LNCAP (cell line): ENCODE results near the gene SNN.

ENCODE experiments used
- TF ChIP-seq, protein P1 (sequence below): fragments of 450-650 bp; IDR thresholded peaks from 2 replicates; pipeline ENCODE4 v1.5.1; 2017; ENCODE audit warnings: mild to moderate bottlenecking

Gene SNN

GRCh38 chr16:11642765-11643116 lies 25.5 kb upstream of the SNN start:
- TF ChIP-seq, protein P1, sequence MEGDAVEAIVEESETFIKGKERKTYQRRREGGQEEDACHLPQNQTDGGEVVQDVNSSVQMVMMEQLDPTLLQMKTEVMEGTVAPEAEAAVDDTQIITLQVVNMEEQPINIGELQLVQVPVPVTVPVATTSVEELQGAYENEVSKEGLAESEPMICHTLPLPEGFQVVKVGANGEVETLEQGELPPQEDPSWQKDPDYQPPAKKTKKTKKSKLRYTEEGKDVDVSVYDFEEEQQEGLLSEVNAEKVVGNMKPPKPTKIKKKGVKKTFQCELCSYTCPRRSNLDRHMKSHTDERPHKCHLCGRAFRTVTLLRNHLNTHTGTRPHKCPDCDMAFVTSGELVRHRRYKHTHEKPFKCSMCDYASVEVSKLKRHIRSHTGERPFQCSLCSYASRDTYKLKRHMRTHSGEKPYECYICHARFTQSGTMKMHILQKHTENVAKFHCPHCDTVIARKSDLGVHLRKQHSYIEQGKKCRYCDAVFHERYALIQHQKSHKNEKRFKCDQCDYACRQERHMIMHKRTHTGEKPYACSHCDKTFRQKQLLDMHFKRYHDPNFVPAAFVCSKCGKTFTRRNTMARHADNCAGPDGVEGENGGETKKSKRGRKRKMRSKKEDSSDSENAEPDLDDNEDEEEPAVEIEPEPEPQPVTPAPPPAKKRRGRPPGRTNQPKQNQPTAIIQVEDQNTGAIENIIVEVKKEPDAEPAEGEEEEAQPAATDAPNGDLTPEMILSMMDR: no peak

GRCh38 chr16:11649276-11649675 lies 19.0 kb upstream of the SNN start:
- TF ChIP-seq, protein P1: no peak

GRCh38 chr16:11650641-11651591 lies 17.3 kb upstream of the SNN start:
- TF ChIP-seq, protein P1: no peak

- TF ChIP-seq, protein P1: no peak
Measured at GRCh38 chr16:11651796-11652195, 16.5 kb upstream of the SNN start.

DNA sequence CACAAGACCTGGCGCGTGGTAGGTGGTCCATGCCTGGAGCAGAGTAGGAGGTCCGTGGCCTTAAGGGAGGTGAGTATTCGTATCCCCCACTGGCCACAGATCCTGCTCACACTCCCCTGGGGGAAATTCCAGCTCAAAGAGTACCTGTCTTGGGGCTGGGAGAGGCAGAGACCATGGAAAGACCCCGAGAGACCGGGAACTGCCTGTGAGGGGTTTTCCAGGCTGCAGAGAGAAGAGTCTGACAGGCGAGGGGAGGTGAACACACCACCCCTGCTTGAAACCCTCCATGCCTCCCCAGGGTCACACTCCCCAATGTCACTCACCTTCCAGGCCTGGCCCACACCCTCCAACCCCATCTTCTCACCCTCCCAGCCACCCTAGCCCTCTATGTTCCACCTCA lies 12.6 kb upstream of the SNN start:
- TF ChIP-seq, protein P1: no peak

- TF ChIP-seq, protein P1: no peak
Measured at GRCh38 chr16:11657556-11657955, 10.7 kb upstream of the SNN start.

GRCh38 chr16:11658896-11659708 lies 9.2 kb upstream of the SNN start:
- TF ChIP-seq, protein P1: no peak
